Fibroblast of peridontal ligament (primary cell): ENCODE measurements around the gene NPDC1.

Experiments used
- DNase-seq: peaks from one replicate; pipeline ENCODE4 v3.0.0-alpha.2; 2010; ENCODE audit errors: extremely low read depth

NPDC1 gene

GRCh38 chr9:137025517-137025966 lies 20.4 kb downstream of the NPDC1 start:
- DNase-seq: no peak

- DNase-seq: no peak
Measured at GRCh38 chr9:137023583-137023991, 22.4 kb downstream of the NPDC1 start.

GRCh38 chr9:137023157-137023556 lies 22.8 kb downstream of the NPDC1 start:
- no peak for DNase-seq

- DNase-seq: no peak
Measured at GRCh38 chr9:137022662-137023008, 23.3 kb downstream of the NPDC1 start.

- no peak for DNase-seq
Measured at GRCh38 chr9:137021979-137022661, 23.9 kb downstream of the NPDC1 start.

GRCh38 chr9:137021568-137021978 lies 24.4 kb downstream of the NPDC1 start:
- DNase-seq: no peak

- DNase-seq: no peak
Measured at GRCh38 chr9:137020771-137021567, 25.0 kb downstream of the NPDC1 start.

GRCh38 chr9:137019891-137020683 lies 25.9 kb downstream of the NPDC1 start:
- no peak for DNase-seq

GRCh38 chr9:137018761-137019559 lies 27.0 kb downstream of the NPDC1 start:
- no peak for DNase-seq

GRCh38 chr9:137017791-137018497 lies 28.0 kb downstream of the NPDC1 start:
- DNase-seq: no peak

- DNase-seq: no peak
Measured at GRCh38 chr9:137017071-137017470, 28.9 kb downstream of the NPDC1 start.

- no peak for DNase-seq
Measured at GRCh38 chr9:137016436-137016835, 29.5 kb downstream of the NPDC1 start.

GRCh38 chr9:137015976-137016375 lies 30.0 kb downstream of the NPDC1 start:
- no peak for DNase-seq

- DNase-seq: no peak
Measured at GRCh38 chr9:137015540-137015930, 30.4 kb downstream of the NPDC1 start.

GRCh38 chr9:137014776-137015539 lies 31.0 kb downstream of the NPDC1 start:
- DNase-seq: no peak

- DNase-seq: no peak
Measured at GRCh38 chr9:137014166-137014565, 31.8 kb downstream of the NPDC1 start.

GRCh38 chr9:137013571-137013940 lies 32.4 kb downstream of the NPDC1 start:
- DNase-seq: no peak

GRCh38 chr9:137012694-137013570 lies 33.0 kb downstream of the NPDC1 start:
- no peak for DNase-seq
